Measurements from ENCODE around the gene GPC6.

The GPC6 gene

GRCh38 chr13:94168783-94169453, 942.3 kb downstream of the GPC6 start:
- DNase-seq (ENCODE audit: low read depth in 2 of 2): no peak

DNA sequence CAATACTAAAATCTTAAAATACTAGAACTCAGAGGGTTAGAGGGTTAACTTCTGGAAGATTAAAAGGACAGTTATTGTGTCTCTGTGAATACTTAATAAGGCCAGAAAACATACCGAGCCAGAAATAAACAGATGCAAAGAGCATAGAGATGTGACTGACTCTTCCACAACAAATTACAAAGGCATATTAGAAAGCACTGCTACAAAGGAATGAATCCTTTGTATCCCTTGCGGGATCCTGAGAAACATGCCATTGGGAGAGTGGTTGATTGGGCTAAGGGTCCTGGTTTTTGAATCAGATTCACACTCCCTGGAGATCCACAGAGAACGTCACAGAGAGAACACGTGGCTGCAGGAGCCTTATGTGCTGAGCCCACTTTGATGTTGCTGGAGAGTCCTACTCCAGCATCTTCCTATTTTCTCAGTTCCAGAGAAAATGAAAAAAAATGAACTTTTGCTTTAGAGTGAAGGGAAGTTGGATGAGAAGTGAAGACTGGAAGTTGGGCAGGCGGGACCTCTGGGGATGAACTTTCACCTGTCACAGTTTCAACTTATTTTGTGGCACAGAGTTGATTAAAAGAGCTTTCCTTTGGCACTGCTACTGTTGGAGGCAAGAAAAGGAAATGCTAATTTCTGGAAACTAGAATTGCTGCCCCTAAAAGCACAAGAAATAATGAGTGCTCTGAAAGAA, 943.0 kb downstream of the GPC6 start:
- DNase-seq (ENCODE audit: low read depth in 2 of 2): no peak

- no peak for DNase-seq (ENCODE audit: low read depth in 2 of 2)
Observed at GRCh38 chr13:94170145-94170571, 943.6 kb downstream of the GPC6 start.

- DNase-seq (ENCODE audit: low read depth in 2 of 2): no peak
Observed at GRCh38 chr13:94172416-94172815, 945.8 kb downstream of the GPC6 start.

GRCh38 chr13:94173312-94173854, 946.8 kb downstream of the GPC6 start:
- no peak for DNase-seq (ENCODE audit: low read depth in 2 of 2)

DNA sequence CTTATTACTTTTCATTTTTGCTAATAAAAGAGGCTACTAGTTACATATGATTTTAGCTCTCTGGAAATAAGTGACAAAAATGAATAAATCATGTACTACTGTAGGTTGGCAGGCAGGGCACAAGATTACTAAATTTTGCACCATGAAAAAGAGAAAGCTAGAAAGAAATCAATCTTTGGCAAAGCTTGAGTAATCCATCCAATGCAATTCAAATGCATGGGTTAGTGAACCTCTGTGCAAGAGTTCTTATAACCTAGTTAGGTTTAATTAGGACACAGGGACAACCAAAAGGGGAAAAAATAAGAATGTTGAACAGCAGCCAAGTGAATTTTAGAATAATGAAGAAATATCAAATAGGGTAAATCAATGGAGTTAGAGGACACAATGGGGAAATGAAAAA, 947.4 kb downstream of the GPC6 start:
- no peak for DNase-seq (ENCODE audit: low read depth in 2 of 2)

GRCh38 chr13:94175076-94175475, 948.5 kb downstream of the GPC6 start:
- no peak for DNase-seq (ENCODE audit: low read depth in 2 of 2)

DNA sequence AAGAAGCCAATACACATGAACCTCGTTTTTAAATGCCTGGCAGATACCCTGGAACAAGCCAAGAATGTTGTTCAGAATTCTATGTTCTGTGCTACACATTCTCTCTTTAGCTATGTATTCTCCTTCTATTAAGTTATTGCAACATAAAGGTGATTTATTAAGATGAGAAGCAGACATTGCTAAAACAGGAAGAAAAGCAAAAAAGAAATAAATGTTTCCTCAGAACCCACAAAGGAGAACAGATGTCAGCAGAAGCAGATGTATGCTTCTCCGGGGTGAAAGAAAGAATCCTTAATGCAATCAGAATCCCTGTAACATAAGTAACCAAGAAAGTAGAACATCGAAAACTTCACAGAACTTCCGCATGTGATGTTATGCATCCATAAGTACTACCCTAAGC, 950.0 kb downstream of the GPC6 start:
- no peak for DNase-seq (ENCODE audit: low read depth in 2 of 2)

GRCh38 chr13:94177041-94177440, 950.4 kb downstream of the GPC6 start:
- no peak for DNase-seq (ENCODE audit: low read depth in 2 of 2)

DNA sequence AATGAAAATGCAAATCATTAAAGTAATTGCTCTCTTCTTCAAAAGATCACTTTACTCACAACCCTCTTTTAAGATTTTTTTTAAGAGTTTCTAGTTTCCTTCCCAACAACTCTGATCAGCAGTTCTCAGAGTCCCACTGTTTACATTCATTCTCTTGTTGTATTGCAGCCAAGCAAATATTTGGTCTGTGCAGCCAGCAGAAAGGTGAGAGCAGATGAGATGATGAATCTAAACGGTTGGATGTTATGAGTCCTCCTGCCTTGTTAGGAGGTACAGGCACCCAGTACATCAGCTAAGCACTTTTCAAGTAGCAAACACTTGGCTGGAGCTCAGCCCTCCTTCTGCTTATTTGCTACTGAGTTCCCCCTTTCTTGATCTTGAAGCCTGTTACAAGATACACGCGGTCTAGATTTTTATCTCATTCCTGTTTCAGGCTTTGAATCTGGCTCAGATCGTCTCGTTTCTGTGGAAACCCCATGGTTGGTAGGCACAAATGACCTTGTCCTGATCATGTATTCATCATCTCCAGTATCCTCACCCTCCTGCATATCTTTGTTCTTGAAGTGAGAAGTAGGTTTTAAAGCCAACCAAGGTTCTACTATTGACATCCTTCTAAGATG, 952.1 kb downstream of the GPC6 start:
- no peak for DNase-seq (ENCODE audit: low read depth in 2 of 2)

GRCh38 chr13:94181461-94182107, 955.0 kb downstream of the GPC6 start:
- DNase-seq (ENCODE audit: low read depth in 2 of 2): no peak

GRCh38 chr13:94182185-94182761, 955.7 kb downstream of the GPC6 start:
- DNase-seq (ENCODE audit: low read depth in 2 of 2): no peak

DNA sequence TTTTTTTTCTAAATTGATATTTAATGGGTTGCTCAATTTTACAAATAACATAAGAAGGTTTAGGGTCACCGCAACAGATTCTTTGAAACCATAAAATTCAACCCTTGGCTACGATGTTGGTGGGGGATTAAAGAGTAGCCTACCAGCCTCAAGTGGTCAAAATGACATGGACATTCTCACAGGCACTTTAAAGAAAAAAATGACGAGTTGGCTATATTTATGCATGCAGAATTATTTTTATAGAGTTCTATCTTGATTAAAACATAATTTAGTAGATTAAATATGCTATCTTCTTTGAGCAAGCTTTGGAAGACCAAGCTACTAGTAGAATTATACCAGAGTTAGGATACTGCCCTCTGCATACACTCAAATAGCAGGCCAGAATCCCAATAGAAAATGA, 959.9 kb downstream of the GPC6 start:
- no peak for DNase-seq (ENCODE audit: low read depth in 2 of 2)

- no peak for DNase-seq (ENCODE audit: low read depth in 2 of 2)
Observed at GRCh38 chr13:94188201-94188854, 961.7 kb downstream of the GPC6 start.

- no peak for DNase-seq (ENCODE audit: low read depth in 2 of 2)
Observed at GRCh38 chr13:94192431-94192975, 965.9 kb downstream of the GPC6 start.

GRCh38 chr13:94195715-94196114, 969.1 kb downstream of the GPC6 start:
- no peak for DNase-seq (ENCODE audit: low read depth in 2 of 2)

DNA sequence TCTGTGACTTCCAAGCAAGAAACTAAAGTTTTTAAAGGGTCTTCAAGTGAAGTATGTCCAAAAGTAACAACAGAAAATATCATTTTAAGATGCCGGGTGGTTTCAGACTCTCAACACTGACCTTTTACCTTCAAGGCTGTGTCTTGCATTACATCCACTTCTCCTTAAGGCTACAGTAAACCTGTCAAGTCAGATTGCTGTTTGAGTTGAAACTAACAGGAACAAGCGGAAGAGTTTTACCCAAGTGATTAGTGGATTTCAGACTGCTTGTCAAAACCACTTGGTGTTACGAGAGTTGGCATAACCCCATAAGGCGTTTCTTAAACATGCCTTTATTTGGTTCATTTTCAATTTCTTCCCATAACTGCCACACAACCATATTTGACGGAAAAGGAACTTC, 969.8 kb downstream of the GPC6 start:
- no peak for DNase-seq (ENCODE audit: low read depth in 2 of 2)

GRCh38 chr13:94198681-94199080, 972.1 kb downstream of the GPC6 start:
- DNase-seq (ENCODE audit: low read depth in 2 of 2): no peak

GRCh38 chr13:94199135-94199534, 972.5 kb downstream of the GPC6 start:
- DNase-seq (ENCODE audit: low read depth in 2 of 2): no peak

DNA sequence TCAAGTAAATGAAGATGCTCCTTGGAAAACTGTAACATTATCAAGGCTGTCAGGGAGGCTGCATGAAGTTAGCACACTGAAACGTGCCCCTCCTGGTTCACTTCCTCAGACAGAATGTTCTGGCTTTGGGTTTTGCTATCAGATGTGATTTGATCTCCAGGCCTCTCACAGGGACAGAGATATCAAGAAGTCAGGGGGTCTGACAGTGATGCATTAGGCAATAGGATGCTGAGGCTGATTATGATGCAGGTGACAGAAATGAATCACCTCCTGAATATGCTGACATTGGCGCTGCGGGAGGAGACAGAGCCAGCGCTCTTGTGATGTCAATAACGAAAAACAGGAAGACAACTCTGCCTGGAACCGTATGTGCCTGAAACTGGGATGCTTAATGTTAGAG, 974.4 kb downstream of the GPC6 start:
- no peak for DNase-seq (ENCODE audit: low read depth in 2 of 2)

GRCh38 chr13:94204163-94204562, 977.6 kb downstream of the GPC6 start:
- no peak for DNase-seq (ENCODE audit: low read depth in 2 of 2)

Measured in activated CD8-positive, alpha-beta memory T cell treated with anti-CD3 and anti-CD28 coated beads for 4 hours (primary cell).